ENCODE data around the gene PIP5K1B. TPM values are rescaled to one million over a fixed set of nuclear protein-coding genes. Genes with fewer than 3 reads are reported as not detected.

Gene PIP5K1B
- total and polyA plus RNA-seq, 2 of the 13 experiments (the other 11 are each of a cell fraction or from before 2014, with no cell fraction given) = 15.8 to 17.5 TPM

DNA sequence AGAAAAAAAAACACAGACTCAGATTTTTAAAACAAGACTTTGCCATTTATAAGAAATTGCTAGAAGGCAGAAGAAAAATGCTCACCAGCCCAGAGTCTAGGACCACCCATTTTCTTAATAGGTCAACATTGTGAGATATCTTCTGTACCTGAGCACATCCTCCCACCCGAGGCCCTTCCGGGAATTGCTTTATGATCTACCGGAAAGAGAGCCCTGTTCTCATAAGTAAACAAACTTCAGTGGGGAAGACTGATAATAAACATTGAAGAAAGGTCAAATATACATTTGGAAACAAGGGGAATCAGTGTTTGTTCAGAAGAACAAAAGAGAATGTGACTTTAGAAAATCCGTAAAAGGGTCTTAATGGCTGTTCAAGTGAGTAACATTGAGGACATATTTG is 264.5 kb downstream of the PIP5K1B start (continued):
- TF ChIP-seq, protein P1, sequence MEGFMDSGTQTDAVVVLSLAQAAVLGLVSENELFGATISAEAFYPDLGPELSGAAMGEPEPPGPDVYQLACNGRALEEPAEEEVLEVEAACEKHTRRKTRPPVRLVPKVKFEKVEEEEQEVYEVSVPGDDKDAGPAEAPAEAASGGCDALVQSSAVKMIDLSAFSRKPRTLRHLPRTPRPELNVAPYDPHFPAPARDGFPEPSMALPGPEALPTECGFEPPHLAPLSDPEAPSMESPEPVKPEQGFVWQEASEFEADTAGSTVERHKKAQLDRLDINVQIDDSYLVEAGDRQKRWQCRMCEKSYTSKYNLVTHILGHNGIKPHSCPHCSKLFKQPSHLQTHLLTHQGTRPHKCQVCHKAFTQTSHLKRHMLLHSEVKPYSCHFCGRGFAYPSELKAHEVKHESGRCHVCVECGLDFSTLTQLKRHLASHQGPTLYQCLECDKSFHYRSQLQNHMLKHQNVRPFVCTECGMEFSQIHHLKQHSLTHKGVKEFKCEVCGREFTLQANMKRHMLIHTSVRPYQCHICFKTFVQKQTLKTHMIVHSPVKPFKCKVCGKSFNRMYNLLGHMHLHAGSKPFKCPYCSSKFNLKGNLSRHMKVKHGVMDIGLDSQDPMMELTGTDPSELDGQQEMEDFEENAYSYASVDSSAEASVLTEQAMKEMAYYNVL (CRISPR knock-in tag; IDR thresholded peaks at IDR 0.05; ENCODE audit: borderline replicate concordance) = peak; percentile 56; the same call in 1 of the 2 replicates
- TF ChIP-seq ZBTB7B (CRISPR knock-in tag; IDR thresholded peaks at IDR 0.05) (peak; percentile 97), REXO4 (CRISPR knock-in tag; IDR thresholded peaks at IDR 0.05; ENCODE audit: borderline replicate concordance) (no peak), ZNF598 (CRISPR knock-in tag; IDR thresholded peaks at IDR 0.05; ENCODE audit: borderline replicate concordance) (no peak), ZSCAN25 (CRISPR knock-in tag; IDR thresholded peaks at IDR 0.05) (no peak), TCF7L2 (IDR thresholded peaks at IDR 0.05; ENCODE audit: low read depth, low read length) (no peak), GLI4 (CRISPR knock-in tag; IDR thresholded peaks at IDR 0.05; ENCODE audit: borderline replicate concordance) (no peak), ZKSCAN5 (CRISPR knock-in tag; IDR thresholded peaks at IDR 0.05) (no peak), ZKSCAN1 (IDR thresholded peaks at IDR 0.05; ENCODE audit: low read length) (no peak), ZNF619 (CRISPR knock-in tag; IDR thresholded peaks at IDR 0.05) (no peak), ZNF713 (CRISPR knock-in tag; IDR thresholded peaks at IDR 0.05) (no peak)
- TF ChIP-seq, protein P2, sequence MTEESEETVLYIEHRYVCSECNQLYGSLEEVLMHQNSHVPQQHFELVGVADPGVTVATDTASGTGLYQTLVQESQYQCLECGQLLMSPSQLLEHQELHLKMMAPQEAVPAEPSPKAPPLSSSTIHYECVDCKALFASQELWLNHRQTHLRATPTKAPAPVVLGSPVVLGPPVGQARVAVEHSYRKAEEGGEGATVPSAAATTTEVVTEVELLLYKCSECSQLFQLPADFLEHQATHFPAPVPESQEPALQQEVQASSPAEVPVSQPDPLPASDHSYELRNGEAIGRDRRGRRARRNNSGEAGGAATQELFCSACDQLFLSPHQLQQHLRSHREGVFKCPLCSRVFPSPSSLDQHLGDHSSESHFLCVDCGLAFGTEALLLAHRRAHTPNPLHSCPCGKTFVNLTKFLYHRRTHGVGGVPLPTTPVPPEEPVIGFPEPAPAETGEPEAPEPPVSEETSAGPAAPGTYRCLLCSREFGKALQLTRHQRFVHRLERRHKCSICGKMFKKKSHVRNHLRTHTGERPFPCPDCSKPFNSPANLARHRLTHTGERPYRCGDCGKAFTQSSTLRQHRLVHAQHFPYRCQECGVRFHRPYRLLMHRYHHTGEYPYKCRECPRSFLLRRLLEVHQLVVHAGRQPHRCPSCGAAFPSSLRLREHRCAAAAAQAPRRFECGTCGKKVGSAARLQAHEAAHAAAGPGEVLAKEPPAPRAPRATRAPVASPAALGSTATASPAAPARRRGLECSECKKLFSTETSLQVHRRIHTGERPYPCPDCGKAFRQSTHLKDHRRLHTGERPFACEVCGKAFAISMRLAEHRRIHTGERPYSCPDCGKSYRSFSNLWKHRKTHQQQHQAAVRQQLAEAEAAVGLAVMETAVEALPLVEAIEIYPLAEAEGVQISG (CRISPR knock-in tag; IDR thresholded peaks at IDR 0.05) = no peak
- TF ChIP-seq, protein P3, sequence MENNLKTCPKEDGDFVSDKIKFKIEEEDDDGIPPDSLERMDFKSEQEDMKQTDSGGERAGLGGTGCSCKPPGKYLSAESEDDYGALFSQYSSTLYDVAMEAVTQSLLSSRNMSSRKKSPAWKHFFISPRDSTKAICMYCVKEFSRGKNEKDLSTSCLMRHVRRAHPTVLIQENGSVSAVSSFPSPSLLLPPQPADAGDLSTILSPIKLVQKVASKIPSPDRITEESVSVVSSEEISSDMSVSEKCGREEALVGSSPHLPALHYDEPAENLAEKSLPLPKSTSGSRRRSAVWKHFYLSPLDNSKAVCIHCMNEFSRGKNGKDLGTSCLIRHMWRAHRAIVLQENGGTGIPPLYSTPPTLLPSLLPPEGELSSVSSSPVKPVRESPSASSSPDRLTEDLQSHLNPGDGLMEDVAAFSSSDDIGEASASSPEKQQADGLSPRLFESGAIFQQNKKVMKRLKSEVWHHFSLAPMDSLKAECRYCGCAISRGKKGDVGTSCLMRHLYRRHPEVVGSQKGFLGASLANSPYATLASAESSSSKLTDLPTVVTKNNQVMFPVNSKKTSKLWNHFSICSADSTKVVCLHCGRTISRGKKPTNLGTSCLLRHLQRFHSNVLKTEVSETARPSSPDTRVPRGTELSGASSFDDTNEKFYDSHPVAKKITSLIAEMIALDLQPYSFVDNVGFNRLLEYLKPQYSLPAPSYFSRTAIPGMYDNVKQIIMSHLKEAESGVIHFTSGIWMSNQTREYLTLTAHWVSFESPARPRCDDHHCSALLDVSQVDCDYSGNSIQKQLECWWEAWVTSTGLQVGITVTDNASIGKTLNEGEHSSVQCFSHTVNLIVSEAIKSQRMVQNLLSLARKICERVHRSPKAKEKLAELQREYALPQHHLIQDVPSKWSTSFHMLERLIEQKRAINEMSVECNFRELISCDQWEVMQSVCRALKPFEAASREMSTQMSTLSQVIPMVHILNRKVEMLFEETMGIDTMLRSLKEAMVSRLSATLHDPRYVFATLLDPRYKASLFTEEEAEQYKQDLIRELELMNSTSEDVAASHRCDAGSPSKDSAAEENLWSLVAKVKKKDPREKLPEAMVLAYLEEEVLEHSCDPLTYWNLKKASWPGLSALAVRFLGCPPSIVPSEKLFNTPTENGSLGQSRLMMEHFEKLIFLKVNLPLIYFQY (CRISPR knock-in tag; IDR thresholded peaks at IDR 0.05; ENCODE audit: borderline replicate concordance) = 0 out of 2 replicates have a peak, but pooled peaks have one; percentile 41
- TF ChIP-seq, protein P4, sequence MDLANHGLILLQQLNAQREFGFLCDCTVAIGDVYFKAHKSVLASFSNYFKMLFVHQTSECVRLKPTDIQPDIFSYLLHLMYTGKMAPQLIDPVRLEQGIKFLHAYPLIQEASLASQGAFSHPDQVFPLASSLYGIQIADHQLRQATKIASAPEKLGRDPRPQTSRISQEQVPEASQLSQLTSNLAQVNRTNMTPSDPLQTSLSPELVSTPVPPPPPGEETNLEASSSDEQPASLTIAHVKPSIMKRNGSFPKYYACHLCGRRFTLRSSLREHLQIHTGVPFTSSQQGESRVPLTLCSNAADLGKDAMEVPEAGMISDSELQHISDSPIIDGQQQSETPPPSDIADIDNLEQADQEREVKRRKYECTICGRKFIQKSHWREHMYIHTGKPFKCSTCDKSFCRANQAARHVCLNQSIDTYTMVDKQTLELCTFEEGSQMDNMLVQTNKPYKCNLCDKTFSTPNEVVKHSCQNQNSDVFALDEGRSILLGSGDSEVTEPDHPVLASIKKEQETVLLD (CRISPR knock-in tag; IDR thresholded peaks at IDR 0.05; ENCODE audit: low read depth) = no peak
- TF ChIP-seq, protein P5, sequence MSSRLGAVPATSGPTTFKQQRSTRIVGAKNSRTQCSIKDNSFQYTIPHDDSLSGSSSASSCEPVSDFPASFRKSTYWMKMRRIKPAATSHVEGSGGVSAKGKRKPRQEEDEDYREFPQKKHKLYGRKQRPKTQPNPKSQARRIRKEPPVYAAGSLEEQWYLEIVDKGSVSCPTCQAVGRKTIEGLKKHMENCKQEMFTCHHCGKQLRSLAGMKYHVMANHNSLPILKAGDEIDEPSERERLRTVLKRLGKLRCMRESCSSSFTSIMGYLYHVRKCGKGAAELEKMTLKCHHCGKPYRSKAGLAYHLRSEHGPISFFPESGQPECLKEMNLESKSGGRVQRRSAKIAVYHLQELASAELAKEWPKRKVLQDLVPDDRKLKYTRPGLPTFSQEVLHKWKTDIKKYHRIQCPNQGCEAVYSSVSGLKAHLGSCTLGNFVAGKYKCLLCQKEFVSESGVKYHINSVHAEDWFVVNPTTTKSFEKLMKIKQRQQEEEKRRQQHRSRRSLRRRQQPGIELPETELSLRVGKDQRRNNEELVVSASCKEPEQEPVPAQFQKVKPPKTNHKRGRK (CRISPR knock-in tag; IDR thresholded peaks at IDR 0.05) = no peak
- TF ChIP-seq, protein P6, sequence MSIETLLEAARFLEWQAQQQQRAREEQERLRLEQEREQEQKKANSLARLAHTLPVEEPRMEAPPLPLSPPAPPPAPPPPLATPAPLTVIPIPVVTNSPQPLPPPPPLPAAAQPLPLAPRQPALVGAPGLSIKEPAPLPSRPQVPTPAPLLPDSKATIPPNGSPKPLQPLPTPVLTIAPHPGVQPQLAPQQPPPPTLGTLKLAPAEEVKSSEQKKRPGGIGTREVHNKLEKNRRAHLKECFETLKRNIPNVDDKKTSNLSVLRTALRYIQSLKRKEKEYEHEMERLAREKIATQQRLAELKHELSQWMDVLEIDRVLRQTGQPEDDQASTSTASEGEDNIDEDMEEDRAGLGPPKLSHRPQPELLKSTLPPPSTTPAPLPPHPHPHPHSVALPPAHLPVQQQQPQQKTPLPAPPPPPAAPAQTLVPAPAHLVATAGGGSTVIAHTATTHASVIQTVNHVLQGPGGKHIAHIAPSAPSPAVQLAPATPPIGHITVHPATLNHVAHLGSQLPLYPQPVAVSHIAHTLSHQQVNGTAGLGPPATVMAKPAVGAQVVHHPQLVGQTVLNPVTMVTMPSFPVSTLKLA (IDR thresholded peaks at IDR 0.05) = no peak
